GM18507 (cell line): ENCODE results near the gene TENT4B.

Experiments
- DNase-seq: peaks from one replicate; pipeline ENCODE4 v3.0.0; 2011; ENCODE audit warnings: low read depth; ENCODE audit not compliant: insufficient read length; ENCODE audit errors: extremely low spot score
- FAIRE-seq: peaks from 2 replicates; lab custom pipeline; 2011; peaks lifted over from hg19 to GRCh38; lab: Jason Lieb, UNC

The TENT4B gene

GRCh38 chr16:50248845-50249244 lies 95.7 kb downstream of the TENT4B start:
- no peak for DNase-seq
- no peak for FAIRE-seq

DNA sequence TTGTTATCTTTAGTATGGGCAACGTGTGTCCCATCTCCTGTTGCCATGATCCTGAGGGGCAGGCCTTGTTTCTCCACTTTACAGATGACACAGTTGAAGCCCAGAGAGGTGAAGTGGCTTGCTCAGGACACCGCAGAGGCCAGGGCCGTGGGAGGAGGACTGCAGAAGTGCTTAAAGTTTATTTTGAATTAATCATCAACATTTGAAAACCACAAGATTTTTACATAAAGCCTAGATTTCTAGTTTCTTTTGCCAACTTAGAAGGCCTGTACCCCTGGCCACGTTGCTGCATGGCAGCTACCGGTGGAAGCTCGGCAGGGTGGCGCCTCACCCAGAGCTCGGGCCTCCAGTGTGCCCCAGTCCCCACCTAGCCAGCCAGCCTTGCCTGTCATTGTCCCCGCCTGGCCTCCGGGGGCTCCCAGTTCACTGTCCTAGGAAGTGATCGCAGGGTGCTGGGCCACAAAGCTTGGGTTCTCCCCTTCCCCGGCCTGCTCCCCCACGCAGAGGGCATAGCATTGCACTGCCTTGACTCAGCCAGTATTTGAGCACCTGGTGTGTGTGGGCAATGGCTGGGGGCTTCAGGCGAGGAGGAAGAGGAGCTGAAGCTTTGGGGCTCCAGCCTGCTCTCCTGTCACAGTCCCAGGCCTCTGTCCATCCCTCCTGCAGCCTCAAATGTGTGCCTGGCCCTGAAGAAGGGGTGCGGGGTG lies 98.4 kb downstream of the TENT4B start:
- DNase-seq, result no peak
- no peak for FAIRE-seq

GRCh38 chr16:50252082-50252611 lies 99.0 kb downstream of the TENT4B start:
- DNase-seq (no peak), FAIRE-seq (no peak)

DNA sequence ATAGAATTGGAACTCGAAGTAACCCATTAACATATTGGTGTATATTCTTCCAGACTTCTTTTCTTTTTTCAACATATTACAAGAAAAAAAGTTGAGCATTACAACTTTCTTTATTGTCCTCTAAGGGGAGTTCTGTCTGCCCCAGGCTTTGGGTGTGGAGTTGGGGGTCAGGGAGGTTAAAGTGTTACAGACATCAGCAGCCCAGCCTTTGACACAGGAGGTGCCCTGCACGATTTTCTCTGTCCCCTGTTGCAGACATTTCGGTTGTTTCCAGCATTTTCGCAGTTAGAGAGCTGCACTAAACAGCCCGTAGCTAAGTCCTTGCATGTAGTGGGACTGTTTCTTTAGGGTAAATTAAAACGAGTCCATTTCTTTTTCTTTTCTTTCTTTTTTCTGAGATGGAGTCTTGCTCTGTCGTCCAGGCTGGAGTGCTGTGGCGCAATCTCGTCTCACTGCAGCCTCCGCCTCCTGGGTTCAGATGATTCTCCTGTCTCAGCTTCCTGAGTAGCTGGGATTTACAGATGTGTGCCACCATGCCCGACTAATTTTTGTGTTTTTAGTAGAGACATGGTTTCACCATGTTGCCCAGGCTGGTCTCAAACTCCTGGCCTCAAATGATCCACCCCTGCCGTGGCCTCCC lies 99.9 kb downstream of the TENT4B start:
- no peak for DNase-seq
- FAIRE-seq, result no peak

GRCh38 chr16:50253514-50253910 lies 100.4 kb downstream of the TENT4B start:
- FAIRE-seq, result no peak
- no peak for DNase-seq

DNA sequence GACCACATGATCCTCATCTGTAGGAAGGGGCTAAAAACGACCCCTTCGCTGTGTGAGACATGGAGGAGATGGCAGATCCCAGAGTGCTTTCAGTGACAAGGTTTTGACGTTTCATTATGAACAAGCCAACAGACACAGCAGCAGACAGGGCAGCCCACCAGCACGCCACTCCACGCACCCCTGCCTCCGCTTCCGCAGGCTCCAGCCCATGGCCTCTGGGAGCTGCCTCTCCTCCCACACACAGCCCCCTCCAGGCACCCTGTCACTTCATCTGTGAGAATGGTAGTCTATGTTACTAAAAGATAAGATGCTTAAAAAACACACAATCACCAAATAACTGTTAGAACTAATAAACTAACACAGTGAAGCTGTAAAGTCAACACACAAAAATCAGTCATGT lies 101.0 kb downstream of the TENT4B start:
- DNase-seq, result no peak
- no peak for FAIRE-seq

DNA sequence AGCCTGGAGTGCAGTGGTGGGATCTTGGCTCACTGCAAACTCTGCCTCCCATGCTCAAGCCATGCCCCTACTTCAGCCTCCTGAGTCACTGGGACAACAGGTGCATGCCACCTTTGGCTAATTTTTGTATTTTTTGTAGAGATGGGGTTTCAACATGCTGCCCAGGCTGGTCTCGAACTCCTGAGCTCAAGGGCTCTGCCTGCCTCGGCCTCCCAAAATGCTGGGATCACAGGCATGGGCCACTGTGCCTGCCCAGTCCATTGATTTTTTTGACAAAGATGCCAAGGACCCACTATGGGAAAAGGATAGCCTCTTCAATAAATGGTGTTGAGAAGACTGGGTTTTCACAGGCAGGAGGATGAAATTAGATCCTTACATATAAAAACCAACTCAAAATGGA lies 102.4 kb downstream of the TENT4B start:
- FAIRE-seq (no peak), DNase-seq (no peak)

DNA sequence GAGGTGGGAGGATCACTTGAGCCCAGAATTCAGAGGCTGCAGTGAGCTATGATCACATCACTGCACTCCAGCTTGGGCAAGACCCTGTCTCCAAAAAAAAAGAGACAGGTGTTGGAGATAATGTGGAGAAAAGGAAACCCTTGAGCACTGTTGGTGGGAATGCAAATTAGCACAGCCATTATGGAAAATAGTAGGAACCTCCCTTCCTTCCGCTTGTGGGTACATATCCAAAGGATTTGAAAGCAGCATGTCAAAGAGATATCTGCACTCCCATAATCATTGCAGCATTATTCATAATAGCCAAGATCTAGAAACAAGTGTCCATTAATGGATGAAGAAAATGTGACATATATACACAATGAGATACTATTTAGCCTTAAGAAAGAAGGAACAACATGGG lies 103.5 kb downstream of the TENT4B start:
- DNase-seq, result no peak
- FAIRE-seq, result no peak

DNA sequence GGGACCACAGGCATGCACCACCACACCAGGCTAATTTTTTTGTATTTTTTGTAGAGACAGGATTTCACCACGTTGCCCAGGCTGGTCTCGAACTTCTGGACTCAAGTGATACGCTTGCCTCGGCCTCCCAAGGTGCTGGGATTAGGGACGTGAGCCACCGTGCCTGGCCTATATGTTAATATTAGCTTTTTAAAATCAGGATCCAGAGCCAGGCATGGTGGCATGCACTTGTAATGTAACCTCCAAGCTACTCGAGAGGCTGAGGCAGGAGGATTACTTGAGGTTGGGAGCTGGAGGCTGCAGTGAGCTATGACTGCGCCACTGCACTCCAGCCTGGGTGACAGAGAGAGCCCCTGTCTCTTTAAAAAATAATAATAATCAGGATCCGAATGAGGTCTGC lies 104.8 kb downstream of the TENT4B start:
- DNase-seq, result no peak
- no peak for FAIRE-seq

- DNase-seq, result no peak
- no peak for FAIRE-seq
Measured at GRCh38 chr16:50259334-50260205, 106.5 kb downstream of the TENT4B start.

DNA sequence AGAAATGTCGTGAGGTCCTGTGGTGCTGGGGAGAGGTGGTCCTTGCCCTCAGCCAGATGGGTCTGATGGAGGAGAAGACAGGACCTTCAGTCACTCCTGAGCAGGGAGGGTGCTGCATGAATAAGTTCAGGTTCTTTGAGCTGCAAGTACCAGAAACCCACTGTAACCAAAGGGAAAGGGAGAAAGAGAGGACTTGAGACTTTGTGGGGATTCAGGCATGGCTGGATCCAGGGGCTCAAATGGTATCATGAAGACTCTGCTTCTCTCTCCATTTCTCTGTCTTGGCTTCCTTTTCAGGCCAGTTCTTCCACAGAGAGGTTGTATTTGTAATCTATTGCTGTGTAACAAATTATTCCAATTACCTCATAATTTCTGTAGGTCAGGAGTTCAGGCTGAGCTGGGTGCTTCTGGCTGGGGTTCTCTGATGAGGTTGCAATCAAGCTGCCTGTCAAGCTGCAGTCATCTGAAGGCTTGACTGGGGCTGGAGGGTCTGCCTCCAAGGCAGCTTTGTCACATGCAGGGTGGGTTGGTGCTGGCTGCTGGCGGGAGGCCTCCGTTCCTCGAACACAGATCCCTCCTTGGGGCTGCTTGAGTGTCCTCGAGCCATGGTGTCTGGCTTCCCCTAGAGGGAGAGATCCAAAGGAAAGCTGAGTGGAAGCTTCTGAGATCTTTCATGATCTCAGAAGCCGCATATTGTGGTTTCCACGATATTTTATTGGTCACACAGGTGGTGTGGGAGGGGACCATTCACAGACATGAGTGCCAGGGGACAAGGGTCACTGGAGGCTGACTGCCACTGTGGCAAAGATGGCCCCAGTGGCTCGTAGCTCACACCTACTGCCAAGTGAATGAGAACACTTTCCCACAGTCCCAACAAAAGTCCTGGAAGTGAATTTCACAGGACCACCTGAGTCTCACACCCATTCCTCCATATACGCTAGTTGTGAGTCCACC lies 107.4 kb downstream of the TENT4B start:
- no peak for FAIRE-seq
- DNase-seq, result no peak

GRCh38 chr16:50261160-50261706 lies 108.1 kb downstream of the TENT4B start:
- FAIRE-seq (no peak), DNase-seq (no peak)

DNA sequence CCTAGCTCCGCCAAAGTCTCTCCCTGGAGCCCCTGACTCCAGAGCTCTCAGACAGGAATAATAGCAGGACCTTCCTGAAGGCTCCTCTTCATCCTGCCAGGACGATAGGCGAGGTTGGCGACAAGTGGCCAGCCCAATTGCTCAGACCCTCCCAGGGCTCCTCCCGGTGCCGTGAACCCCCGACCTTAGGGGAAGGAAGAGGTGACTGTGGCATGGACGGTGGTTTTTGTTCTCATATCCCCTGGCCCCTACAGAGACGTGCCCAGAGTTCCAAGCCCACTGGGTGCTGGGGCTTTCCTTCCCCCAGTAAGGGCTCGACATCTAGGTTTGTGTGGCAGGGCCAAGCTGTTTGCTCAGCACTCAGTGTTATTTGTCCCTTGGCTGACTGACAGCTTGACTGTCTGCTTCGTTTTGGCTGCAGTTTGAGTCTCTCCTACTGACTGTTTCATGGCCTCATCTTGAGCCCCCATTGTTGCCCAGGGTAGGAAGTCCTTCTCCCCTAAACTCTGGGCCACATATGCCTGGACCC lies 108.7 kb downstream of the TENT4B start:
- DNase-seq, result no peak
- no peak for FAIRE-seq

- FAIRE-seq (no peak), DNase-seq (no peak)
Measured at GRCh38 chr16:50263060-50263909, 110.2 kb downstream of the TENT4B start.

DNA sequence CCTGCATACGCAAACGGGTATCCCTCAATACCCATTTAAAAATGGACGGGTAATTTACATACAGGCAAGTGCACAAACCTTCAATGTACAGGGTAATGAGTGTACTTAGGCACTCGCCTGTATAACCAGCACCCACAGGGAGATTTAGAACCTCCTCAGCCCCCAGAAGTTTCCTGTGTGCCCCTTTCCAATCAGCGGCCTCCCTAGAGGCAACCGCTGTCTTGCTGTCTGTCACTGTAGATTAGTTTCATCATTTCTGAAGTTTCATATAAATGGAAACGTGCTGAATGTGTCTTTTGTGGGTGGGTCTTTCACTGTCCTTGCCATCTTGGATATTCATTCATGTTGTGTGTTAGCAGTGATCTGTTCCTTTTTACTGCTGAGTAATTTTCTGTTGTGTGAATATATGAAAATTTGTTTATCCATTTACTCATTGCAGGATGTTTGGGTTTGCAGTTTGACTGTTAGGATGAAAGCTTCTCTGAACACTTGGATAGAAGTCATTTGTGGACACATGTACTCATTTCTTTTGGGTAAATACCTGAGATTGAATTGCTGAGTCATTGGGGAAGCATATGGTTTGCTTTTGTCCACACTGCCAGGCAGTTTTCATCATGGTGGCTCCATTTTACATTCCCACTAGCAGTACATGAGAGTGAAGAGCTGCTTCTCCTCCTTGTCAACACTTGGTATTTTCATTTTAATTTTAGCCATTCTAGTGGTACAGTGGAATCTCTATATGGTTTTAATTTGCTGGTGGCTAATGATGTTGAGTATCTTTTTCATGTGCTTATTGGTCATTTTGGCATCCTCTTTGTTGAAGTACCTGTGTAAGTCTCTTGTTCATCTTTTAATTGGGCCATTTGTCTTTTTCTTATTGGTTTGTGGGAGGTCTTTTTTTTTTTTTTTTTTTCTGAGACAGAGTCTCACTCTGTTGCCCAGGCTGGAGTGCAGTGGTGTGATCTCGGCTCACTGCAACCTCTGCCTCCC lies 111.1 kb downstream of the TENT4B start:
- FAIRE-seq (peak; percentile 80), DNase-seq (no peak)

DNA sequence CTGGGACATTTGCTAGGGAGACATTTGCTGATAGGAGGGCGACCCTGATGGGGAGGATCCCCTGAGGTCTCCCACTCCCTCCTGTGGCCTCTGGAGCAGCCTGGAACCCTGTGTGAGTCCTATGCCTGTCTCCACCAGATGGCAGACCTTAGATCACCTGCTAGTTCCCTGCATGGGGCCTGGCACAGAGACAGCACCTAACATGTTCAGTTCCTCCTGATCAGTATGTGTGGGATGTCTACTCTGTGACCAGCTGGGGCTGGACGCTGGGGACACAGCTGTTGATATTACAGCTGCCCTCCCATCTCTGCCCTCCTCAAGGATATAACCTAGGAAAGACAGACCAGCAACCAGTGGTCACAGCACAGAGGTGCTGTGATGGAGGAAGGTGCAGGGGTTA lies 112.2 kb downstream of the TENT4B start:
- DNase-seq, result no peak
- FAIRE-seq, result peak; percentile 81
